Measurements from ENCODE around the gene TEFM. TPM values are rescaled to one million over a fixed set of nuclear protein-coding genes. Genes with fewer than 3 reads are reported as not detected.

Gene TEFM
- total RNA-seq, 4 donors from 2014 or later = 7.4 to 47.4 (median 28.6) TPM

- Histone ChIP-seq H3K36me3 (no peaks in the 10 kb centered on the region), H3K4me1 (no peaks in the 10 kb centered on the region), H3K27ac (no peak overlapping the region), H3K4me3 (no peak overlapping the region), H3K27me3 (no peaks in the 10 kb centered on the region), H3K9me3 (no peaks in the 10 kb centered on the region)
- DNase-seq = no peak
- TF ChIP-seq POLR2A (IDR thresholded peaks at IDR 0.05) (no peak), CTCF (IDR thresholded peaks at IDR 0.05) (no peak)
- intact Hi-C loops (cut with DNase I; ENCODE audit: low total_unique reads) = no loop called here
Measured at GRCh38 chr17:30864636-30865035, 41.4 kb downstream of the TEFM start.

GRCh38 chr17:30858556-30859250, 47.3 kb downstream of the TEFM start:
- Histone ChIP-seq H3K4me1 (no peaks in the 10 kb centered on the region), H3K9me3 (no peaks in the 10 kb centered on the region), H3K4me3 (no peak overlapping the region), H3K27me3 (no peaks in the 10 kb centered on the region), H3K36me3 (no peaks in the 10 kb centered on the region), H3K27ac (no peak overlapping the region)
- DNase-seq = no peak
- TF ChIP-seq POLR2A (IDR thresholded peaks at IDR 0.05) (no peak), CTCF (IDR thresholded peaks at IDR 0.05) (no peak)
- intact Hi-C loops (cut with DNase I; ENCODE audit: low total_unique reads) = no loop called here

- Histone ChIP-seq H3K4me3 (no peak overlapping the region), H3K4me1 (no peaks in the 10 kb centered on the region), H3K27me3 (no peaks in the 10 kb centered on the region), H3K9me3 (no peaks in the 10 kb centered on the region), H3K27ac (no peak overlapping the region), H3K36me3 (no peaks in the 10 kb centered on the region)
- TF ChIP-seq CTCF (IDR thresholded peaks at IDR 0.05) = no peak
- no peak for TF ChIP-seq POLR2A (IDR thresholded peaks at IDR 0.05)
- no peak for DNase-seq
- intact Hi-C loops (cut with DNase I; ENCODE audit: low total_unique reads) = no loop called here
Measured at GRCh38 chr17:30854146-30854545, 51.9 kb downstream of the TEFM start.

Small RNAs within 50 kb of the gene (small RNA-seq; reads per million reads assigned to genes)
- gene RNU6-298P = not detected

Other genes with a start within 250 kb of the TEFM start
- gene CRLF3, start 81.5 kb downstream of the TEFM start, total RNA-seq = 10 to 100 TPM in 2 of 4 donors, 1 to 10 TPM in 2; 1.0 to 23.4 (median 8.7) TPM
- 1 to 10 TPM; 1.3 to 8.8 (median 5.2) TPM for gene ATAD5, start 74.3 kb downstream of the TEFM start, total RNA-seq
- 10 to 100 TPM in 3 of 4 donors, not detected in 1; 10.3 to 17.6 (median 10.9) TPM for gene ADAP2, start 15.7 kb upstream of the TEFM start, total RNA-seq
- gene RNF135, start 64.8 kb upstream of the TEFM start, total RNA-seq = 10 to 100 TPM; 13.4 to 20.7 (median 16.8) TPM
- 100 to 1,000 TPM in 2 of 4 donors, 10 to 100 TPM in 2; 40.9 to 158 (median 113) TPM for gene NF1, start 188.7 kb upstream of the TEFM start, total RNA-seq